Loucy (cell line): ENCODE data around the gene DOK7.

Source experiments
- H2AFZ ChIP-seq: fragments of 200-600 bp; sonication (generic); 2 replicates; pipeline ENCODE4 v1.6.0; 2016; ENCODE audit warnings: antibody characterized with exemption, mild to moderate bottlenecking, low read length, moderate library complexity
- H3F3A ChIP-seq: fragments of 200-600 bp; 2 replicates; pipeline ENCODE4 v1.6.0; 2016; ENCODE audit warnings: antibody characterized with exemption, low read depth, mild to moderate bottlenecking
- H3K27me3 ChIP-seq: fragments of 200-600 bp; sonication (generic); 2 replicates; pipeline ENCODE4 v1.6.1; 2014; ENCODE audit warnings: low read length, mild to moderate bottlenecking; ENCODE audit not compliant: insufficient read depth, poor library complexity, severe bottlenecking
- H3K36me3 ChIP-seq: fragments of 200-600 bp; sonication (generic); 2 replicates; pipeline ENCODE4 v1.6.1; 2016; ENCODE audit warnings: low read length; ENCODE audit not compliant: insufficient read depth
- H3K4me1 ChIP-seq: fragments of 200-600 bp; sonication (generic); 2 replicates; pipeline ENCODE4 v1.5.1; 2014; ENCODE audit warnings: low read length, mild to moderate bottlenecking; ENCODE audit not compliant: insufficient read depth, poor library complexity, severe bottlenecking
- H3K4me2 ChIP-seq: fragments of 200-600 bp; sonication (generic); 2 replicates; pipeline ENCODE4 v1.6.0; 2014; ENCODE audit warnings: antibody characterized with exemption, low read length, low read depth, mild to moderate bottlenecking; ENCODE audit not compliant: poor library complexity, severe bottlenecking
- H3K4me3 ChIP-seq: fragments of 200-600 bp; sonication (generic); 2 replicates; pipeline ENCODE4 v1.5.1; 2014; ENCODE audit warnings: low read length, mild to moderate bottlenecking, mixed read lengths; ENCODE audit not compliant: poor library complexity, severe bottlenecking
- H3K79me2 ChIP-seq: fragments of 200-600 bp; sonication (generic); 2 replicates; pipeline ENCODE4 v1.6.1; 2014; ENCODE audit warnings: low read length; ENCODE audit not compliant: insufficient read depth
- H3K9ac ChIP-seq: fragments of 200-600 bp; sonication (generic); 2 replicates; pipeline ENCODE4 v1.6.0; 2014; ENCODE audit warnings: mild to moderate bottlenecking, low read depth, low read length, moderate library complexity; ENCODE audit not compliant: poor library complexity, severe bottlenecking
- H3K9me2 ChIP-seq: fragments of 200-600 bp; sonication (generic); replicated peaks from 2 replicates; pipeline ENCODE4 v1.6.1; 2016; ENCODE audit warnings: low read depth, low read length, mixed read lengths
- H3K9me3 ChIP-seq: fragments of 200-600 bp; sonication (generic); 2 replicates; pipeline ENCODE4 v1.6.1; 2014; ENCODE audit warnings: mild to moderate bottlenecking, antibody characterized with exemption, low read length, low read depth; ENCODE audit not compliant: insufficient read depth
- H4K20me1 ChIP-seq: fragments of 200-600 bp; sonication (generic); 2 replicates; pipeline ENCODE4 v1.6.0; 2014; ENCODE audit warnings: antibody characterized with exemption, low read length, mild to moderate bottlenecking; ENCODE audit not compliant: insufficient read depth, poor library complexity, severe bottlenecking
- EZH2phosphoT487 ChIP-seq: fragments of 200-600 bp; IDR thresholded peaks from 2 replicates; pipeline ENCODE4 v1.6.1; 2018; ENCODE audit warnings: antibody characterized with exemption, mild to moderate bottlenecking, moderate library complexity, borderline replicate concordance
- TF ChIP-seq, protein P1 (sequence below): fragments of 200-600 bp; sonication (generic); conservative IDR thresholded peaks from 2 replicates; pipeline ENCODE4 v1.5.1; 2014; ENCODE audit warnings: mild to moderate bottlenecking, antibody characterized with exemption, low read length

Gene DOK7

DNA sequence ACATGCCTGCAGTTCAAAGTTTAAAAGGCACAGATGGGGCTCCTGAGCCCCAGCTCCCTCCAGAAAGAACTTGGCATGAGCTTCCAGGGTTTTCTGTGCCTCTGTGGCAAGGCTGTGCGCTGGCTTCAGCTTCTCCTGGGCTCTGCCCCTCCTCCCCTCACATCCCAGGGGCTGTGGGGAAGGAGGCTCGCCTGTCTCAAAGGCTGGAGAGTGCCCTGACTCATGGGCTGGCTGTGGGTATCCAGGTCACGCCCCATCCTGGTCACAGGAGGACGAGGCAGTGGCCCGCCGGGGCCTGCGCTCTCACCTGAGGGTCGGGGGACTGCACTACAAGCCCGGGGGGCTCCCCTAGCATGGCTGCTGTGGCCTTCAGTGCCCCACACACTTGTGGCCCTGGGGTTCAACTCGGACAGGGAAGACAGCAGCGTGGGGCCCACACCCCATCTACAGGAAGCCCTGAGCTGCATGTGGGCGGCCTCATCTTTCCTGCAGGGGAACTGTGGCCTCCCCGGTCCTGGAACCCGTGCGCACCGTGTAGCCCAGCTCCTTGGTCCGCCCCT lies 51.2 kb downstream of the DOK7 start:
- Histone ChIP-seq H3K27me3 (no peaks in the 10 kb centered on the region), H4K20me1 (no peaks in the 10 kb centered on the region), H3K9me2 (no peaks in the 10 kb centered on the region), H3K36me3 (peaks cover 71% of the 10 kb centered on the region; the same call in 1 of the 2 replicates), H2AFZ (no peak overlapping the region), H3K4me2 (no peak overlapping the region), H3K4me1 (no peaks in the 10 kb centered on the region), H3K4me3 (no peak overlapping the region), H3F3A (no peaks in the 10 kb centered on the region), H3K9ac (no peak overlapping the region), H3K9me3 (no peaks in the 10 kb centered on the region), H3K79me2 (no peaks in the 10 kb centered on the region)
- TF ChIP-seq EZH2phosphoT487, result no peak
- TF ChIP-seq, protein P1, sequence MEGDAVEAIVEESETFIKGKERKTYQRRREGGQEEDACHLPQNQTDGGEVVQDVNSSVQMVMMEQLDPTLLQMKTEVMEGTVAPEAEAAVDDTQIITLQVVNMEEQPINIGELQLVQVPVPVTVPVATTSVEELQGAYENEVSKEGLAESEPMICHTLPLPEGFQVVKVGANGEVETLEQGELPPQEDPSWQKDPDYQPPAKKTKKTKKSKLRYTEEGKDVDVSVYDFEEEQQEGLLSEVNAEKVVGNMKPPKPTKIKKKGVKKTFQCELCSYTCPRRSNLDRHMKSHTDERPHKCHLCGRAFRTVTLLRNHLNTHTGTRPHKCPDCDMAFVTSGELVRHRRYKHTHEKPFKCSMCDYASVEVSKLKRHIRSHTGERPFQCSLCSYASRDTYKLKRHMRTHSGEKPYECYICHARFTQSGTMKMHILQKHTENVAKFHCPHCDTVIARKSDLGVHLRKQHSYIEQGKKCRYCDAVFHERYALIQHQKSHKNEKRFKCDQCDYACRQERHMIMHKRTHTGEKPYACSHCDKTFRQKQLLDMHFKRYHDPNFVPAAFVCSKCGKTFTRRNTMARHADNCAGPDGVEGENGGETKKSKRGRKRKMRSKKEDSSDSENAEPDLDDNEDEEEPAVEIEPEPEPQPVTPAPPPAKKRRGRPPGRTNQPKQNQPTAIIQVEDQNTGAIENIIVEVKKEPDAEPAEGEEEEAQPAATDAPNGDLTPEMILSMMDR, result no peak

DNA sequence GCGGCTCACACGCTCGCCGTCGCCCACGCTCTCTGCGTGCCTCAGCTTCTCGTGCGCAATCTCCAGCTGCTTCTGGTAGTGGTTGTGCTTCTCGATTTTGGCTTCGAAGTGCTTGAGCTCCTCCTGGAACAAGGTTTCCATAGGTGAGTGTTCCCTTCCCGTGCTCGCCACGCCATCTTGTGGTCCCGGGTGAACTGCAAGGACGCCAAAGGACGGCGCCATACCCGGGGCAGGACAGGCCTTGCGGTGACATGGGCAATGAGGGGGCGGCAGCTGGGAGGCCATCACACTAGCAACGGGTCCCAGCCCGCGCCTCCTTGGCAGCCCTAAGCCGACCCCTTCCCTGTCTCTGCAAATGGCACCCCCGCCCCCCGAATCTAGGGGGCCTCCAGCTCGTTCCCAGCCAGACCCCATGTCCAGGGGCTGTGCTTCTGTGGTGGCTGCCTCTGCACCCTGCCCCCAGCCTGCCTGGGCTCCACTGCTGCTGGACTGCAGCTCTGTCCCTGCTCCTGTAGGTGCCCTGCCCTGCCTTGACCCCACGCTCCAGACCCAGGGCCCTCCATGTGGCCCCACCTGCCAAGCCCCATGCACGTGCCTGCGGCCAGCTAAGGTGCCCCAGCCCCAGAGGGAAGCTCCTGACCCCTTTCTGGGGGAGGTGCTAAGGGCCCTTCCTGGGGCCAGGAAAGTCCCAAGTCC lies 51.8 kb downstream of the DOK7 start:
- Histone ChIP-seq H3K27me3 (no peaks in the 10 kb centered on the region), H3K4me1 (no peaks in the 10 kb centered on the region), H4K20me1 (no peaks in the 10 kb centered on the region), H3K4me2 (no peak overlapping the region), H3K9me3 (no peaks in the 10 kb centered on the region), H3K79me2 (no peaks in the 10 kb centered on the region), H3K4me3 (no peak overlapping the region), H3F3A (no peaks in the 10 kb centered on the region), H3K36me3 (peaks cover 75% of the 10 kb centered on the region; the same call in 1 of the 2 replicates), H3K9me2 (no peaks in the 10 kb centered on the region), H2AFZ (no peak overlapping the region), H3K9ac (no peak overlapping the region)
- TF ChIP-seq EZH2phosphoT487, result no peak
- TF ChIP-seq, protein P1, result no peak; the same call in 1 of the 2 replicates

DNA sequence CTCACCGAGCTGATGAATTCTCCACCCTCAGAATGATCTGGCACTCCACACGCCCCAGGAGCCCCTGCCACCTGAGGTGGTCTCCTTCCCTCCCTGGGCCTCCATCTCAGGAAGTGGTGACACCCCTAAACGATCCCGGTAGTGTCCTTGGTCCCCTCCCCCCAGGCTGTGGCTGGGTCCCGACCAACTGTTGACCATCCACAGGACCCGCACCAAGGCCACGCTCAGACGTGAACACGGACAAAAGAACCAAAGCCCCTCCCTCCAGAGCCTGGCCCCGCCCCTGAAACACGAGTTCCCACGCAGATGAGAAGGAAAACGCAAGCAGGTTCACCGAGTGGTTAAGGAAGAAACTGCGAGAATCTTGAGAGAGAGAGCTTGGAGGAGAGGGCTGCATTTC lies 52.5 kb downstream of the DOK7 start:
- Histone ChIP-seq H3K4me3 (no peak overlapping the region), H4K20me1 (no peaks in the 10 kb centered on the region), H3K36me3 (peaks cover 79% of the 10 kb centered on the region; the same call in 1 of the 2 replicates), H3K79me2 (no peaks in the 10 kb centered on the region), H3F3A (no peaks in the 10 kb centered on the region), H3K9me2 (no peaks in the 10 kb centered on the region), H2AFZ (no peak overlapping the region), H3K4me1 (no peaks in the 10 kb centered on the region), H3K9ac (no peak overlapping the region), H3K27me3 (no peaks in the 10 kb centered on the region), H3K4me2 (no peak overlapping the region), H3K9me3 (no peaks in the 10 kb centered on the region)
- no peak for TF ChIP-seq EZH2phosphoT487
- TF ChIP-seq, protein P1, result no peak
